Measurements from ENCODE around the gene POLR3H.
"Not testable (repeated sequence)": the region's sequence is repeated elsewhere in the genome, so short reads cannot be mapped to it uniquely, and the experiment has no call there.

The POLR3H gene, protein sequence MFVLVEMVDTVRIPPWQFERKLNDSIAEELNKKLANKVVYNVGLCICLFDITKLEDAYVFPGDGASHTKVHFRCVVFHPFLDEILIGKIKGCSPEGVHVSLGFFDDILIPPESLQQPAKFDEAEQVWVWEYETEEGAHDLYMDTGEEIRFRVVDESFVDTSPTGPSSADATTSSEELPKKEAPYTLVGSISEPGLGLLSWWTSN

DNA sequence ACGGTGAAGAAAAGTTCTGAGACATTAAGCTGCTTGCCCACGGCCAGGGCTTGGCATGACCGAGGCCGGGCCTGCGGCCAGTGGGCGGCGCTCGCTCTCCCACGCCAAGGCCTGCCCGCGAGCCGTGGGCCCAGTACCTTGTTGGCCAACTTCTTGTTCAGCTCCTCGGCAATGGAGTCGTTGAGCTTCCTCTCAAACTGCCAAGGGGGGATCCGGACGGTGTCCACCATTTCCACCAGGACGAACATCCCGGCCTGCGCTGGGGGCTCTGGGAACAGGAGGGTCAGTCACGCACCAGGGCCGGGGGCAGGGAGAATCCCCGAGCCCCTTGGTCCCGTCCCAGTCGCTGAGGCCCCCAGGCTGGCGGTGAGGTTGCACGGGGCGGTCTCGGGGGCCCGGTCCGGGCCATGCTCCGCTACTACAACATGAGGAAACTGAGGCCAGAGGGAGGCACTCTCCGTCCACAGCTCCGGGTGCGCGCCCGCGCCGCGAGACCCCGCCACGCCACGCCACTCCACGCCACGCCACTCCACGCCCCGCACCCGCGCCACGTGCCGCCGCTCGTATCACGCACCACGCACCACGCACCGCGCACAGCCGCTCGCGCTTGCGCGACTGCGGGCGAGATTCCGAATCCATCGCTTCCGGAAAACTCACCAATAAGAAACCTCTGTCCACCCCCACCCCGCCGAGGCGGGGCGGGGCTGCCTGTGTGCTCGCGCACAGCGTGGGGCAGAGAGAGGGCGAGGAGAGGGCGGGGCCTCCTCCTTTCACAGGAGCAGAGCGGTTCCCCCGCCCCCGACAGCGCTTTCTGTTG, at the start of gene POLR3H:
TSS of gene POLR3H (minus strand) at position 617 of the 817 bp plus-strand sequence. CDS start at position 248, 369 bp downstream.
- peak; percentile 97 for DNase-seq (ENCODE audit: low spot score)

DNA sequence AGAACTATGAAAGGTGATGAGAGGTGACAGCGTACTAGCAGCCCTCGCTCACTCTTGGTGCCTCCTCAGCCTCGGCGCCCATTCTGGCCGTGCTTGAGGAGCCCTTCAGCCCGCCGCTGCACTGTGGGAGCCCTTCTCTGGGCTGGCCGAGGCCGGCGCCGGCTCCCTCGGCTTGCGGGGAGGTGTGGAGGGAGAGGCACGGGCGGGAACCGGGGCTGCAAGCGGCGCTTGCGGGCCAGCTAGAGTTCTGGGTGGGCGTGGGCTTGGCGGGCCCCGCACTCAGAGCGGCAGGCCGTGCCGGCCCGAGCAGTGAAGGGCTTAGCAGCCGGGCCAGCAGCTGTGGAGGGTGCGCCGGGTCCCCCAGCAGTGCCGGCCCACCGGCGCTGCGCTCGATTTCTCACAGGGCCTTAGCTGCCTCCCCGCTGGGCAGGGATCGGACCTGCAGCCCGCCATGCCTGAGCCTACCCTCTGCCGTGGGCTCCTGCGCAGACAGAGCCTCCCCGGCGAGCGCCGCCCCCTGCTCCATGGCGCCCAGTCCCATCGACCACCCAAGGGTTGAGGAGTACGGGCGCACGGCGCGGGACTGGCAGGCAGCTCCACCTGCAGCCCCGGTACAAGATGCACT, 49.2 kb upstream of the POLR3H start:
- not testable (repeated sequence) for DNase-seq (ENCODE audit: low spot score)

DNA sequence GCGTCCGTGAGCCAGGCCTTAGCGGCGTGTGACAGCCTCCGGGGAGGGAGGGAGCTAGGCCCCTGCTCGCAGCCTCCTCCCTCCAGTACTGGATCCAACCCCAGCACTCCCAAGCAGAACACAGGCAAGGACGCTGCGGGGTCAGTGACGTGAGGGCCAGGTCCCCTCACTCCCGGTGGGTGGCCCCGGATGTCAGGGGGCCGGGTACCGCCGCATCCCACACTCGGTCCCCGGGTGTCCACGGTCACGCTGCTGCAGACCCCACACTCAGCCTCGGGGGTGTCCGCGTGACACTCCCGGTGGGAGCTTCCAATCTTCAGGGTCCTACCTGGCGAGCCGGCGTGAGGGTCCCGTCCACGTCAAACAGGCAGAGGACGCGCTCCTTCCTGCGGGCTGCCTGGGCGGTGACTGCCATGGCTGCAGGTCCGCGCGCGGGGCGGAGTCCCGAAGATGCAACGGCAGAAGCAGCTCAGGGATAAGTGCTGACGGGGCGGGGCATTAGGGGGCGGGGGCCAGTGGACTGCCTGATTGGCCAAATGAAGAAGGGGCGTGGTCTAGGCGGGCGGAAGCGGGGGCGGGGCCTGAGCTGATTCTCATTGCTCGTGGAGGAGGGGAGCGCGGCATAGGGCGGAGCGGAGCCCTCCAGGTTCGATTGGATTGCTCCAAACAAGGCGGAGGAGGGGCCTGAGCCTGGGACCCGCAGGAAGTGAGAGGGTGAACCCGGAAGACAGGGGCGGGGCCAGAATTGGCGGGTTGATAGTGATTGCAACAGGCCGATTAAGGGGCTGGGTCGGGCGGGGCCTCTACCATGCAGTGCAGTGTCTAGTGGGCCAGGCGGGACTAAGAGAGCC, 45.3 kb upstream of the POLR3H start, which contains the start of gene PMM1:
TSS of gene PMM1 (minus strand) at position 450 of the 851 bp plus-strand sequence. CDS start at position 415, 35 bp downstream.
- peak; percentile 99 for DNase-seq (ENCODE audit: low spot score)

DNA sequence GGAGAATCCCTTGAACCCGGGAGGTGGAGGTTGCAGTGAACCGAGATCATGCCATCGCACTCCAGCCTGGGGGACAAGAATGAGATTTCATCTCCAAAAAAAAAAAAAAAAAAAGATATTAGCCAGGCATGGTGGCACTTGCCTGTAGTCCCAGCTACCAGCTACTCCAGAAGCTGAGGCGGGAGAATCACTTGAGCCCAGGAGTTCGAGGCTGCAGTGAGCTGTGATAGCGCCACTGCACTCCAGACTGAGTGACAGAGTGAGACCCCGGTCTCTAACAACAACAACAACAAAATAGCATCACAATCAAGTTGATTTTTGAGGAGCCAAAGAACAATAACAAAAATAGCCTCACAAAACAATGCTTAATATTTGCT, 43.1 kb upstream of the POLR3H start:
- no peak for DNase-seq (ENCODE audit: low spot score)

DNA sequence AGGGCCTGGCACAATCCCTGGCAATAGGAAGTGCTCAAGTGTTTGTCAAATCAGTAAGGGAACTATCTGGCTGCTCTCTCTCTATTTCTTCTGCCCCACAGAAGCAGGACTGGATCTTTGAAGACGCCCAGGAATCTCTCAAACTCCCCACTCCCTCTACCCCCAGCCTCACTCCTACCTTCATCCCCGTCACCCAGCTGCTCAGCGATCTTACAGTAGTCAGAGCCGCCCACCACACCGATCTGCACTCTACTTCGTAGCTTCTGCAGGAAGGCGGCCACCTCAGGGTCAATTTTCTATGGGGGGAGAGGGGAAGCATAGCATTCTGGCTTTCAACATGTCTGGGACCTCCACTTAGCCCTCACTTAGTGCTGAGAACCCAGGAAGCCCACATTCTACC, 41.6 kb upstream of the POLR3H start:
- DNase-seq (ENCODE audit: low spot score): no peak

DNA sequence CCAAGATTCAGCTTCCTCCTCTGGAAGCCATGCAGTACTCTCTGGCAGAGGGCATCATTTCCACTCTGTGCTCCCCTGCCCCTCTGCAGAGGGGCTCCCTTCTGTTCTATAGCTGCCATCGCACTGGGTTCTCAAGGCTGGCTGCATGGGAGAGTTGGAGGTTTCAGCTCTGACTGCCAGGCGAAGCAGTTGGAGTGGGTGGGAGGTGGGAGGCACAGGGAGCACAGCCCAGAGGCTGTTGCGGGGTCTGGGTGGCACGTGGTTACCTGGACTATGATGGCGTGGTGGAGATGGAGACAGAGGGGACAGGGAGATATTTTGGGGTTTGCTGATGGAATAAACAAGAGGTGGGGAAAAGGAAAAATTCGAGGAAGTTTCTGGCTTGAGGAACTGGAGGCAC, 40.6 kb upstream of the POLR3H start:
- DNase-seq (ENCODE audit: low spot score): no peak

DNA sequence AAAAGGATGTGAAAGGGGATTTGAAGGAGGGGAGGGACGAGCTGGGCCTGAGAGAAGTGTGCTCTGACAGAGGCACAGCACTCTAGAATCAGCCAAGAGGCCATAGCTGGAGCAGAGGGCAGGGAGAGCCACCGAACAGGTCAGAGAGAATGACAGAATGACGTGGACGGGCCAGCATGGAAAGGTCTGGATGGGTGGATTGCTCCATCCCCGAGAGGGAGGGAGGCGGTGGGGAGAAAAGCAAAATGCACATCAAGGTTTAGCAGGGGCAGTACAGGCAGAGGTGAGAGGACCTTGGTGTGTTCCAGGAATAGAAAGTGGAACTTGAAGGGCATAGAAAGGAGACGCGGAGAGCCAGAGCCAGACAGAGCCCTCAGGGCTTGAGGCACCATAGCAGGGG, 38.4 kb upstream of the POLR3H start:
- DNase-seq (ENCODE audit: low spot score): no peak

DNA sequence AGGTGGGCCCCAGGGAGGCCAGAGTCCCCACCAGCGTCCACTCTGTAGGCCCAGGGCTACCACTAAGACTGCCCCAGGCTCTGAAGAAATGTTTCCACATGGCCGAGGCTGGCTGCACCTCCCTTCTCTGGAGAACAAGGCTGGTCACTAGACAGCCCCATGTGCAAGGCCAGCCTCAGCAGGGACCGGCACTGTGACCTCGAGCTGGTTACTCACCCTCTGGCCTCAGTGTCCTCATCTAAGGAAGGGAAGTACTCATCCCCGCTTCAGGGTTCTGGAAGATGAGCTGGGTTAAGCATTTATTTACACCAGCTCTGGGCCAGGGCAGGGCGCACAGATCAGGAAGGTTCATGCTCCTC, 35.7 kb upstream of the POLR3H start:
- DNase-seq (ENCODE audit: low spot score): no peak

DNA sequence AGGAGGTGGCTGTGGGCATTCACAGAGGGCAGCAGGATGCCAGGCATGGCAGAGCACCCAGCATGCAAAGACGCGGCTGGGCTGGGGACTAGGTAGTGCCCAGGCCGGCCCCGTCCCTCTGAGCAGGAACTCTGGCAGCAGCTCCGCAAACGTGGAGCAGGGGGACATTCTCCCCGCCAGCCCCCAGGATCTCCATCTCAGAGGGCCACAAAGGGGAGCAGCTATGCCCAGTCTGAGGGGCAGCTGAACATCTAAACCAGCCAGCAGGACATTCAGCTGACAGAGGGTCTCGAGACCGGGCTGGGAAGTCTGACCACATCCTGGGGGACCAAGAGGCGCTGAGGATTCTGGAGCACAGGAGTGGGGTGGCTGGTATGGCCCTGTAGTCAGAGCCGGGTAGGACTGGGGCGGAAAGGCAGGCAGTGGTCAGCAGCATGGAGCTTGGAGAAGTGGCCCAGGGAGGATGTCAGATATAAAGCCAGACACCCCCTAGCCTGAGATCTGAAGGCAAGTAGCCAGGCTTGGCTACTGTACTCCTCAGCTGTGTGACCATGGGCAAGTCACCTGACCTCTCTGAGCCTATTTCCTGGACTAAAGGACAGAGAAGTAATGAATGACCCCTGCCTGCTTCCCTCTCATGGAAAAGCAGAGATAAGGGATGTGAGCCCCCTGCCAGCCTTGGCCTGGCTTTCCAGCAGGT, 35.2 kb upstream of the POLR3H start:
- DNase-seq (ENCODE audit: low spot score): no peak

DNA sequence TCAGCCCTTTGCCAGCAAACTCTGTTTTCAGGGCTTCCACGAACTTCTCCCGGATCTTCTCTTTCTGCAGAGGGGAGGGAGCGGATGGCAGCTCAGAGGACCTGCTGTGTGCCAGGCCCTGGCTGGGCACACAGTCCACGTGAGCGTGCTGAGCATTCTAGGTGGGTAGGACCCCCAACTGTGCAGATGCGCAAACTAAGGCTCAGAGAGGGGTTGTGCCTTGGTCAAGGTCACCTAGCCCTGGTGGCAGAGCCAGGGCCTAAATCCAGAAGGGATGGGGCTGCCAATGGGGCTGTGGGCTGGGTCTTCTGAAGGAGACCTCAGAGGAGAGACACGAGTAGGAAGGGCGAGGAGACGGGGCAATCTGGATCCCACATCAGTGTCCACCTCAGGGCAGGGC, 34.5 kb upstream of the POLR3H start:
- no peak for DNase-seq (ENCODE audit: low spot score)

DNA sequence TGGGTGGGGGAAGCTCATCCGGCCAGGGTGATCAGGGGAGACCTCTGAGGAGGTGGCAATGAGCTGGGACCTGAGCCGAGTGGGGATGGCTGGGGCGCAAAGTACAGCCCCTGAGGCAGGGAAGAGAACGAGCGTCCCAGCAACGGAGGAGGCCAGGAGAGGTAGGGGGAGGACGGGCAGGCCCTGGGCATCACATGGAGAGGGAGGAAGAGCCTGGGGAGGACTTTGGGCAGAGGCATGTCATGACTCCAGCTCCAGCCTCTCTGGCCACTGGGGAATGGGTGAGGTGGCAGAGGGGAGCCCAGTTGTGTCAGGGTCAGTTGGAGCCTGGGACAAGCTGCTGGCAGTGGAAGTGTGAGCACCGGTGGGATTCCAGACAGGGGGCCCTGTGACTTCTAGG, 33.8 kb upstream of the POLR3H start:
- no peak for DNase-seq (ENCODE audit: low spot score)

DNA sequence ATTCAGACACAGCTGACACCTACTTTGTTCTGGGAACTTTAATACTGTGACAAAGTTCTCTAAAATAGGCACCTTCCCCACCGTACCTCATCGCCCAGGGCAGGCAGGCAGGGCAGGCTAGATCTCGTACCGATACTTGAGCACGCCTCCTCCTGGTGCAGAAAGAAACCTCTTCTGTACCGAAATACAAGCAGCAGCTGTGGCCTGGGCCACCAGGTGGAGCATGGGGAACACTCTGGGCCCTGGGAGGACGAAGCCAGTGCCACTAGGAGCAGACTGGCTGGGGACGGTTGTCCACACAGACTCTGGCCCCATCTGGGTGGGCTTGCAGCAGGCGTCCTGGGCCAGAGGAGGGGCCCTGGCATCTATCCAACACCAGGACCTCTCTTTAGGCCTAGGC, 32.6 kb upstream of the POLR3H start:
- DNase-seq (ENCODE audit: low spot score): peak; percentile 72

DNA sequence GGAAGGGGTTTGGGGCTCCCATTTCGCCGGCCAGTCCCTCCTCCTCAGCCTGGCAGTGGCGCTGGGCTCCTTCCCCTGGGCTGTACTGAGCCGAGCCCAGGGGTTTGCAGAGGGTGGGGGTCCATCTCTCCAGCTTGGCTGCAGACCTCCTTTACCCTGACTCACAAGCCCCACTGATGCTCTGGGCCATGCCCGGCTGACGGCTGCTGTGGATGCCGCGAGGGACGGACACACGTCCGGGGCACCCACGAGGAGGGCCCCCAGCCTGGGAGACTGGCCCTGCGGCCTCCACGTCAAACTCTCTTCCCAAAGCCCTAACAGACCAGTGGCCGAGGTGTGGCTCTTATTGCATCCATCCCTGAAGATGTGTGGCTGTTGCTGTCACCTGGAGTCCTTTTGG, 31.3 kb upstream of the POLR3H start:
- no peak for DNase-seq (ENCODE audit: low spot score)

DNA sequence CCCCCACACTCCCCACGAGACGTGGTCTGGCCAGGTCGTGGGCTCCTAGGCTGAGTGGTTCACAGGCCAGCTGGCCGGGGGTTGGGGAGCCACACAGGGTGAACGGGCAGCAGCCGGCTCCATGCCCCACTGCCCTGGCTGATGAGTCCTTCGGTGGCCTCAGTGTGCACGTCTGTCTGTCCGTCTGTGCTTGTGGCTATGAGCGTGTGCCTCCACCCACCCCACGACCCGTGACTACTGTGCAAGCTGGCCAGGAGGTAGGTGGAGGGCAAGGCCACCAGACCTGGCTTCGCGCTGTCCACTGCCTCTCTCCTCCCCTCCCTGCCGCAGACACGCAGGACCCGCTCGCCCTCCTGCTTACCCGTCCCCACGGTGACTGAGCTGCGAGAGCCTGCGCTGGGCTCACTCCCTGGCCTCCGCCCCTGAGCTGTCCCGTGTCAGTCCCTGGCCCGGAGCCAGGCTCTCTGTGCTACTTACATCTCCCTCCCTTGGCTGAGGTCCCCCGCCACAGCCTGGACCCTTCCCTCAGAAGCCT, 30.6 kb upstream of the POLR3H start:
- no peak for DNase-seq (ENCODE audit: low spot score)

DNA sequence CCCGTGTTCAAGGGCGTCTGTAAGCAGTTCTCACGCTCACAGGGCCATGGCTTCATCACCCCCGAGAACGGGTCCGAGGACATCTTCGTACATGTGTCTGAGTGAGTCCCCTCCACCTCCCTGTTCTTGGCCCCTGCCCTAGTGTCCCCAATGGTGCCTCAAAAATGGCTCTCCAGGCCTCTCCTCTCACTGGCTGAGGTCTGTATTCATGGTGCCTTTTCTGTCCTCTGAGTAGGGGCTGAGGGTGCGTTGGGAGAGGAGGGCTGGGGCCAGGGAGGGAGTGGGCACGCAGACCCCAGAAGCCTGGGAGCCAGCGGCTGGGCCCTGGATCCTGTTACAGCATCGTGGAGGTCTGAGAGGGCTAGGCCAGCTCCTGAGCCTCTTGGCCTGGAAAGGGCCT, 29.4 kb upstream of the POLR3H start:
- DNase-seq (ENCODE audit: low spot score): no peak

DNA sequence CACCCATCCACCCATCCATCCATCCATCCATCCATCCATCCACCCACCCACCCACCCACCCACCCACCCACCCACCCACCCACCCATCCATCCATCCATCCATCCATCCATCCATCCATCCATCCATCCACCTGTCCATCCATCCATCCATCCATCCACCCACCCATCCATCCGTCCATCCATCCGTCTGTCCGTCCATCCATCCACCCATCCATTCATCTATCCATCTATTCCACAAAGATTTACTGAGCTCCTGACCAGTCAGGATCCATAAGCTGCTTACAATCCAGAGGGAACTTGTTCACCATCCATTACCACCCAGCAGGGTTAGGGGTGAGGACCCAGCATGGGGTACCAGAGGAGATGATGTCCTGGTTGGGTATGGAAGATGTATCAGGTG, 28.0 kb upstream of the POLR3H start:
- not testable (repeated sequence) for DNase-seq (ENCODE audit: low spot score)

DNA sequence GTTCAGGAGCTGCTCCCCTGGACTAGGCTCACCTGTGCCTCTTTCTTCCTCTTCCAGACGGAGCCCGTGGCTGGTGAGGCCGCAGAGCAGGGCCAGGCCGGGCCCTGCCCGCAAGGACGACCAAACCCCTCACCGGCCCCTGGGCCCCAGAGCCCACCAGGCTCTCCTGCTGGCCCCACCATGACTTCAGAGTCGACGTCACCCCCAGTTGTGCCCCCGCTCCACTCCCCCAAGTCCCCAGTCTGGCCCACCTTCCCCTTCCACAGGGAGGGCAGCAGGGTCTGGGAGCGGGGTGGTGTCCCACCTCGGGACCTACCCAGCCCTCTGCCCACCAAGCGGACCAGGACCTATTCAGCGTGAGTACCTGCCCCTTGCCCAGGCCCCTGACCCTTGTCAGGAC, 27.5 kb upstream of the POLR3H start:
- DNase-seq (ENCODE audit: low spot score): no peak

DNA sequence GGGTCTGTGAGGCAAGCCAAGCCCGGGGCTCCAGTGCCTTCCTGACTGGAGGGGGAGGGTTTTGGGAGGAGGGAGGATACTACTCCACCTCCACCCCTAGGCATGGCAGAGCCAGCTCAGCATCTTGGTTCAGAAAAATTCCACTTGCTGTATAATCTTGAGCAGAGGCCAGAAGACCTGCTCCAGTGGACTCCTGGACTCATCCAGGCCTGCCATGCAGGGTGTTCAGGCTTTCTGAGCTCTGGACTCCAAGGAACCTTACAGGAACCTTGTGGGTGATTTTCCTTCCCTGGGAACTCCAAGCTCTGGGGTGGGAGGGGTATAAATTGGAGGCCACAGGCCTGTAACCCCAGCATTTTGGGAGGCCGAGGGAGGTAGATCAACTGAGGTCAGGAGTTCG, 26.0 kb upstream of the POLR3H start:
- no peak for DNase-seq (ENCODE audit: low spot score)

DNA sequence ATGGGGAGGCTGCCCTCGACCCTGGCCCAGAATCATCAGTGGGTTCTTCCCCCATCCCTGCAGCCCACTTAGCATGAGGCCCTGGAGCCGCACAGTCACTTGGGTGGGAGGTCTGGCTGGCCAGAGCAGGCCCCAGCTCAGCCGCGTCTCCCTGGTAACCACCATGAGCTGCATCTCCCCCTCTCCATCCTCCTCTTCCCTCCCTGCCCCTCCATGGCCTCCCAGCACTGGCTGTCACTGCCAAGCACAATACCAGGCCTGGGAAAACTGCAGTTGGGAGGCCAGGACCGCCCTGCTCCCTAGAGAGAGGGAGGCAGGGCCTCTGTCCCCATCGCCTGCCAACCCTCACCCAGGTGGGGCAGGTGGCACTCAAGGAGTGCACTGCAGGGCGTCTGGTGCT, 24.5 kb upstream of the POLR3H start:
- DNase-seq (ENCODE audit: low spot score): no peak

DNA sequence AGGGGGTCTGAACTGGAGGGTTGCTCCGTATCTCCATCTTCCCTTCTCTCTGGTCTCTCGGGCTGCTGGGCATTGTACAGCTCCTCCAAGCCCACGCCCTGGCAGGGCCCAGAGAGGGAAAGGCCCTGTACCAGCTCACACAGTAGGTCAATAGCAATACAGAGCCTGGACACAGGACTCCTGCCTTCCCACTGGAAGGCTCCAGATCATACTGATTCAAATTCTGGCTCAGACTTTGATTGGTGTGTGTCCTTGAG, 23.2 kb upstream of the POLR3H start:
- DNase-seq (ENCODE audit: low spot score): no peak

DNA sequence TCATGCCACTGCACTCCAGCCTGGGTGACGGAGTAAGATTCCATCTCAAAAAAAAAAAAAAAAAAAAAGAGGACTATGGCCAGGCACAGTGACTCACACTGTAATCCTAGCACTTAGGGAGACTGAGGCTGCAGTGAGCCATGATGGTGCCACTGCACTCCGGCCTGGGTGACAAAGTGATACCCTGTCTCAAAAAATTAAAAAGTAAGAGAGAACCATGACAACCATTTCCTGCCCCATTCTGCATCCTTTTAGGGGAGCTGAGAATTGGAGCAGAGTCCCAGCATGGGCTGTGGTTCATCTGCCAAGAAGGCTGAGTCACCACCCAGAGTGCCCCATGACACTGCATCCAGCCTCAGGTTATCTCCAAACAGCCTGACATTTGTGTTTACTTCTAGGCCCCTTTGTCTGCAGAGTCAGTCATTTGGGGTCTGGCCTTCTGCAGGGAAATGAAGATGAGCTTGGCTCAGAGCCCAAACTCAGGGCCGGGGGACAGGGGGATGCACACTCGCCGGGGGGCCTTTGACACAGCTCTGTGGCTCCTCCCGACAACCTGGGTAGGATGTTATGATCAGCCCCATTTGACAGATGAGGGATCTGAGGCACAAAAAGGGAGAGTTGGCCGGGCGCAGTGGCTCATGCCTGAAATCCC, 21.3 kb upstream of the POLR3H start:
- DNase-seq (ENCODE audit: low spot score): peak; percentile 77
